SK-N-MC (cell line): ENCODE measurements around the gene TDRD1.

ENCODE experiments used
- EZH2 ChIP-seq: fragments of 200-600 bp; sonication (generic); IDR thresholded peaks from one replicate; pipeline ENCODE4 v1.6.1; 2017; ENCODE audit warnings: antibody characterized with exemption
- FOXP2 ChIP-seq: optimal IDR thresholded peaks from 2 replicates; pipeline ENCODE3; 2011; ENCODE audit warnings: mild to moderate bottlenecking, moderate library complexity; ENCODE audit not compliant: insufficient read depth; ENCODE audit errors: extremely low read length, control extremely low read depth
- POLR2AphosphoS5 ChIP-seq: IDR thresholded peaks from 2 replicates; pipeline ENCODE4 v1.6.1; 2012; ENCODE audit warnings: mild to moderate bottlenecking, low read depth, low read length, borderline replicate concordance

DNA sequence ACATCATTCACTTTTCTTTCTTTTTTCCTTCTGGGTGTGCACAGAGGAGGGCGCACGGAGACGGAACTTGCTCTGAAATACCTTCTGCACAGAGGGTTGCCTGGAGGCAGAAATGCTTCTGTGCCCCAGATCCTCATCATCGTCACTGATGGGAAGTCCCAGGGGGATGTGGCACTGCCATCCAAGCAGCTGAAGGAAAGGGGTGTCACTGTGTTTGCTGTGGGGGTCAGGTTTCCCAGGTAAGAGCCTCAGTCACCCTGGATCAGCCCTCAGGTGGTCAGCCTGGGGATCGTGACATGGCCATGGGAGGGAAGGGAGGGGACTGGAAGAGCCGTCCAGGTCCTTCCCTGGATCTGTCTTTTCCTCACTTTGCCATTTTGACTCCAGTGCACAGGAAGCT lies 93.5 kb downstream of the TDRD1 start:
- TF ChIP-seq EZH2: no peak
- TF ChIP-seq POLR2AphosphoS5: no peak
- no peak for TF ChIP-seq FOXP2
